ENCODE measurements around the gene CCNL2.

Gene CCNL2

GRCh38 chr1:1427106-1427819 lies 28.1 kb upstream of the CCNL2 start:
- Mint-ChIP-seq H3K27ac (no peak overlapping the region), H3K9me3 (no peaks in the 10 kb centered on the region), H3K4me1 (ENCODE audit: low read depth) (peaks cover 8% of the 10 kb centered on the region), H3K4me3 (no peak overlapping the region), H3K36me3 (ENCODE audit: low read depth) (no peaks in the 10 kb centered on the region), H3K27me3 (peaks cover 53% of the 10 kb centered on the region)
- no peak for DNase-seq

- Mint-ChIP-seq H3K36me3 (ENCODE audit: low read depth) (no peaks in the 10 kb centered on the region), H3K4me1 (ENCODE audit: low read depth) (peaks cover 10% of the 10 kb centered on the region), H3K27ac (no peak overlapping the region), H3K4me3 (no peak overlapping the region), H3K27me3 (peaks cover 52% of the 10 kb centered on the region), H3K9me3 (no peaks in the 10 kb centered on the region)
- DNase-seq: no peak
Observed at GRCh38 chr1:1426496-1427105, 27.5 kb upstream of the CCNL2 start.

- Mint-ChIP-seq H3K27ac (no peak overlapping the region), H3K4me3 (no peak overlapping the region), H3K27me3 (peaks cover 53% of the 10 kb centered on the region), H3K4me1 (ENCODE audit: low read depth) (peaks cover 10% of the 10 kb centered on the region), H3K9me3 (no peaks in the 10 kb centered on the region), H3K36me3 (ENCODE audit: low read depth) (no peaks in the 10 kb centered on the region)
- no peak for DNase-seq
Observed at GRCh38 chr1:1425753-1426495, 26.8 kb upstream of the CCNL2 start.

- Mint-ChIP-seq H3K4me3 (no peak overlapping the region), H3K27me3 (peaks cover 56% of the 10 kb centered on the region), H3K36me3 (ENCODE audit: low read depth) (no peaks in the 10 kb centered on the region)
Observed at GRCh38 chr1:1425426-1425752, 26.3 kb upstream of the CCNL2 start.

GRCh38 chr1:1424707-1425106 lies 25.6 kb upstream of the CCNL2 start:
- no peak overlapping the region for H3K4me3 Mint-ChIP-seq
- peaks cover 50% of the 10 kb centered on the region for H3K27me3 Mint-ChIP-seq
- no peak overlapping the region for H3K27ac Mint-ChIP-seq
- H3K36me3 Mint-ChIP-seq (ENCODE audit: low read depth): no peaks in the 10 kb centered on the region
- no peak for DNase-seq
- no peaks in the 10 kb centered on the region for H3K9me3 Mint-ChIP-seq
- peaks cover 10% of the 10 kb centered on the region for H3K4me1 Mint-ChIP-seq (ENCODE audit: low read depth)

More at GRCh38 chr1:1425426-1425752, 26.3 kb upstream of the CCNL2 start:
- no peaks in the 10 kb centered on the region for H3K9me3 Mint-ChIP-seq
- peaks cover 10% of the 10 kb centered on the region for H3K4me1 Mint-ChIP-seq (ENCODE audit: low read depth)
- no peak for DNase-seq
- H3K27ac Mint-ChIP-seq: no peak overlapping the region

GRCh38 chr1:1423245-1423597 lies 24.1 kb upstream of the CCNL2 start:
- H3K4me1 Mint-ChIP-seq (ENCODE audit: low read depth): peaks cover 11% of the 10 kb centered on the region
- H3K9me3 Mint-ChIP-seq: no peaks in the 10 kb centered on the region
- peaks cover 38% of the 10 kb centered on the region for H3K27me3 Mint-ChIP-seq
- no peak overlapping the region for H3K4me3 Mint-ChIP-seq
- H3K27ac Mint-ChIP-seq: no peak overlapping the region
- H3K36me3 Mint-ChIP-seq (ENCODE audit: low read depth): no peaks in the 10 kb centered on the region
- no peak for DNase-seq

GRCh38 chr1:1422465-1423244 lies 23.5 kb upstream of the CCNL2 start:
- peak overlapping the region; percentile 17 for H3K27ac Mint-ChIP-seq
- H3K9me3 Mint-ChIP-seq: no peaks in the 10 kb centered on the region
- peaks cover 16% of the 10 kb centered on the region for H3K4me1 Mint-ChIP-seq (ENCODE audit: low read depth)
- DNase-seq: no peak
- H3K27me3 Mint-ChIP-seq: peaks cover 38% of the 10 kb centered on the region
- H3K36me3 Mint-ChIP-seq (ENCODE audit: low read depth): no peaks in the 10 kb centered on the region
- H3K4me3 Mint-ChIP-seq: no peak overlapping the region

- Mint-ChIP-seq H3K36me3 (ENCODE audit: low read depth) (no peaks in the 10 kb centered on the region), H3K9me3 (no peaks in the 10 kb centered on the region), H3K4me3 (no peak overlapping the region), H3K27ac (no peak overlapping the region), H3K4me1 (ENCODE audit: low read depth) (peaks cover 17% of the 10 kb centered on the region), H3K27me3 (peaks cover 38% of the 10 kb centered on the region)
- no peak for DNase-seq
Observed at GRCh38 chr1:1421907-1422464, 22.9 kb upstream of the CCNL2 start.

GRCh38 chr1:1421147-1421906 lies 22.2 kb upstream of the CCNL2 start, which contains the start of gene ANKRD65:
TSS of gene ANKRD65 (minus strand) at chr1:1421276. CDS start at chr1:1421005, 271 bp downstream.
- Mint-ChIP-seq H3K4me3 (no peak within 1 kb of the TSS), H3K9me3 (no peaks in the 10 kb centered on the region), H3K27ac (no peak within 1 kb of the TSS), H3K36me3 (ENCODE audit: low read depth) (no peaks in the 10 kb centered on the region), H3K27me3 (peaks cover 37% of the 10 kb centered on the region), H3K4me1 (ENCODE audit: low read depth) (peaks cover 17% of the 10 kb centered on the region)
- DNase-seq: no peak

GRCh38 chr1:1420654-1421141 lies 21.6 kb upstream of the CCNL2 start:
- Mint-ChIP-seq H3K27ac (no peak overlapping the region), H3K9me3 (no peaks in the 10 kb centered on the region), H3K36me3 (ENCODE audit: low read depth) (no peaks in the 10 kb centered on the region), H3K4me1 (ENCODE audit: low read depth) (peaks cover 16% of the 10 kb centered on the region), H3K27me3 (peaks cover 32% of the 10 kb centered on the region), H3K4me3 (no peak overlapping the region)
- no peak for DNase-seq

GRCh38 chr1:1419813-1420653 lies 20.9 kb upstream of the CCNL2 start:
- H3K4me3 Mint-ChIP-seq: no peak overlapping the region
- no peaks in the 10 kb centered on the region for H3K36me3 Mint-ChIP-seq (ENCODE audit: low read depth)
- no peak for DNase-seq
- H3K9me3 Mint-ChIP-seq: no peaks in the 10 kb centered on the region
- peaks cover 27% of the 10 kb centered on the region for H3K27me3 Mint-ChIP-seq
- H3K27ac Mint-ChIP-seq: no peak overlapping the region
- peaks cover 16% of the 10 kb centered on the region for H3K4me1 Mint-ChIP-seq (ENCODE audit: low read depth)

- Mint-ChIP-seq H3K27me3 (peaks cover 21% of the 10 kb centered on the region), H3K36me3 (ENCODE audit: low read depth) (no peaks in the 10 kb centered on the region), H3K9me3 (no peaks in the 10 kb centered on the region), H3K4me1 (ENCODE audit: low read depth) (peaks cover 16% of the 10 kb centered on the region), H3K27ac (no peak overlapping the region), H3K4me3 (no peak overlapping the region)
- DNase-seq: no peak
Observed at GRCh38 chr1:1419363-1419812, 20.3 kb upstream of the CCNL2 start.

Measured in activated T-cell treated with anti-CD3 and anti-CD28 coated beads, Interleukin-2, amount 50 U/mL, for 24 hours (primary cell).